ENCODE results near the gene FOXP1.

The FOXP1 gene

DNA sequence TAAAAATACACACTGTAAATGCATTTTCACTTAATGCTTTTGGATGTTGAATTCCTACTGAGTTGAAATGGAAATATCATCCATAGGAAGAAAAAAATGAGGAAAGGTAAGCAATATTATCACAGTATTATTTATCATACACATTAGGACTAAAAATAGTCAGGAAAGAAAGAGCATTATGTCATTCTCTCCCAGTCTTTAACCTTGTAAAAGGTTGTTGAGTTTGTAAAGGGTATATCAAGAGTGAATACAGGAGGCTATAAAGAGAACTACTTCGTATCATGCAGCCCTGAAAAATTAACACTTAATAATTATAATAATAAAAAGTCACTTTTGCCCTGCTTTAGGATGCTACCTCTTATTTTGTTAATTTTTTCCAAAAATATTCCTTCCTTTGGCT is 395.8 kb downstream of the FOXP1 start:
- Histone ChIP-seq H3K4me1 (ENCODE audit: insufficient read depth, low read length) (no peaks in the 10 kb centered on the region), H3K9ac (ENCODE audit: low read depth, low read length) (no peak overlapping the region)

DNA sequence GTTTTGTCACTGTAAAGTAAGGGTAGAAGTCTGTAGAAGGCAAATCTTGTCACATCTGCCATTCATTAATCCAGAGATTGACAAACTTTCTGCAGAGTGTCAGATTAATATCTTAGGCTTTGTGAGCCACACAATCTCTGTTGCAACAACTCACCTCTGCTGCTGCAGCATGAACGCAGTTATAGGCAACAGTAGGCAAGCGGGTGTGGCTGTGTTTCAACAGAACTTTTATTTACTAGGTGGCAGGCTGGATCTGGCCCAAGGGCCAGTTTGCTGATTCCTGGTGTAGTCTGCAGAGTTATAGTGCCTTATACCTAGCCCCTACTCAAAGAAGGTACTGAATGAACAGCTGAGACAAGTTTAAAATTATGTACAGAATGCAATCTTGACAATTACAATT is 396.7 kb downstream of the FOXP1 start:
- Histone ChIP-seq H3K4me1 (ENCODE audit: insufficient read depth, low read length) (no peaks in the 10 kb centered on the region), H3K9me3 (ENCODE audit: control insufficient read depth, insufficient read depth, low read length) (no peaks in the 10 kb centered on the region)

More for the DNA sequence above, 395.8 kb downstream of the FOXP1 start:
- Histone ChIP-seq H3K36me3 (ENCODE audit: insufficient read depth, low read length) (no peaks in the 10 kb centered on the region), H3K9me3 (ENCODE audit: control insufficient read depth, insufficient read depth, low read length) (no peaks in the 10 kb centered on the region)

DNA sequence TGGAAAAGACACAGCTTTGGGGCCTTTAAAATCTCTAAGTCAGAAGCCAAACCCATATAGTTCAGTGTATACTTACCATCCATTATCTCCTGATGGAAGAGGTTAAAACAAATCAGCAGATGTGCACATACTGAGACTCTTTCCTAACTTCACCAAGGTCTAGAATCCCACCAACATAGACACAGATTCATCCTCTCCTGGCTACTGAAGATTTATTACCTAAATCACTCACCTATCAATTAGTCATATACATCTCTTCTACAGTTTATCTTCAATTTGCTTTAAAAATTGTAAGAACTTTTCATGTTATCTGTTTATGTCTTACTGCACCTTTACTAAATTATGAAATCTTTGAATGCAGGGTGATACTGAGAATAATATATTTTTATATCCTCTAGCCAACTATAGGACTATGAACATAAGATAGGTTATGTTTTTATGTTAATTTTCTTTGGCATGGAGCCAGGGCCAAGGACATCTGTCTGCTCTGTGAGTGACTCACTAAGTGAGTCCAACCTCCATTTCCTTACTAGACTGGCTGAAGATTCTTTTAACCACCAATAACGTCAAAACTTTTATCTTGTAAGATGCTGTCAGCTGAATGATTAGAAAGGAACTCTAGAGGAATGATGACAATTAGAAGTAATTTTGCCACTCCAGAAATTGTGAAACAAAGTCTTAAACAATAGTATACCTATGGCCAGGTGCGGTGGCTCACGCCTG is 397.6 kb downstream of the FOXP1 start:
- H3K9ac ChIP-seq (ENCODE audit: low read depth, low read length) = no peak overlapping the region
- H3K4me1 ChIP-seq (ENCODE audit: insufficient read depth, low read length) = no peaks in the 10 kb centered on the region
- H3K9me3 ChIP-seq (ENCODE audit: control insufficient read depth, insufficient read depth, low read length) = no peaks in the 10 kb centered on the region
- H3K36me3 ChIP-seq (ENCODE audit: insufficient read depth, low read length) = no peaks in the 10 kb centered on the region

More for the DNA sequence above, 396.7 kb downstream of the FOXP1 start:
- Histone ChIP-seq H3K36me3 (ENCODE audit: insufficient read depth, low read length) (no peaks in the 10 kb centered on the region), H3K9ac (ENCODE audit: low read depth, low read length) (no peak overlapping the region)

- no peaks in the 10 kb centered on the region for H3K4me1 ChIP-seq (ENCODE audit: insufficient read depth, low read length)
- H3K9me3 ChIP-seq (ENCODE audit: control insufficient read depth, insufficient read depth, low read length) = no peaks in the 10 kb centered on the region
- H3K9ac ChIP-seq (ENCODE audit: low read depth, low read length) = no peak overlapping the region
- no peaks in the 10 kb centered on the region for H3K36me3 ChIP-seq (ENCODE audit: insufficient read depth, low read length)
Measured at GRCh38 chr3:71184252-71184651, 399.3 kb downstream of the FOXP1 start.

GRCh38 chr3:71183549-71183948 is 400.0 kb downstream of the FOXP1 start:
- H3K9ac ChIP-seq (ENCODE audit: low read depth, low read length) = no peak overlapping the region
- H3K9me3 ChIP-seq (ENCODE audit: control insufficient read depth, insufficient read depth, low read length) = no peaks in the 10 kb centered on the region
- no peaks in the 10 kb centered on the region for H3K4me1 ChIP-seq (ENCODE audit: insufficient read depth, low read length)
- no peaks in the 10 kb centered on the region for H3K36me3 ChIP-seq (ENCODE audit: insufficient read depth, low read length)

DNA sequence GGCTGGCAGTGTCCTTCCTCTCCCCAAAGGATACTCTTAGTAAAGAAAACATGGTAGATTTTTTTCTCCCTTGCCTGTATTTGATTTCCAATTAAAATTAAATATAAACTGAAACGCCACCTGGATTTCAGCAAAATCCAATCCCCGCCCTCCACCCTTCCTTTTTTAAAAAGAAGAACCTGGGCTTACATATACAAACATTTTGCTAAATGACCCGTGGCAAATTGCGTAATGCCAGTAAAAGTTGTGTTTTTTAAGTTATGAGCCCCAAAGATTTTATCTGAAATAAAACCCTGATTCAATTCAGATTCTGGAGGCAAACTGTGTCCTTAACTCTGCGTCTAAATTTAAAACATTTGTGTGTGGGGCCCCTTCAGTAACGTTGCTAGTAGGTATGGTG is 403.0 kb downstream of the FOXP1 start:
- no peak overlapping the region for H3K9ac ChIP-seq (ENCODE audit: low read depth, low read length)
- no peaks in the 10 kb centered on the region for H3K9me3 ChIP-seq (ENCODE audit: control insufficient read depth, insufficient read depth, low read length)
- no peaks in the 10 kb centered on the region; the same call in 1 of the 2 replicates for H3K4me1 ChIP-seq (ENCODE audit: insufficient read depth, low read length)

DNA sequence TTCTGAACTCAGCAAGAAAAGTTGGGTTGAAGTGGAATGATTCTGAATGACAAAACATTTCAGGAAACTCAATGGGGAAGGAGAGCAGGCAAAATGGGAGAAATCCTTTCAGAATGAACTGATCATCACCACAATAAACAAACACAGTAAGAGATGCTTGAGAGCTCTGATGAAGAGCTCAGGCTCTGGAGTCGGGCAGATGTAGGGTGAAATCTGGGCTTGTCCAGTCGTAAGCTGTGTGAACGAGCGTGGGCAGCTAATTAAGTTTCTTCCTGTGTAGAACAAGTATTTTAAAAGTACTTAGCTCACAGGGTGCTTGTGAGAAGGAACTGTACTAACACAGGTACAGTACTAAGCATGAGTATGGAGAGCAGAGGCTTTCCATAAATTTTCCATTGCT is 406.2 kb downstream of the FOXP1 start:
- no peak overlapping the region for H3K9ac ChIP-seq (ENCODE audit: low read depth, low read length)
- no peaks in the 10 kb centered on the region for H3K9me3 ChIP-seq (ENCODE audit: control insufficient read depth, insufficient read depth, low read length)
- peaks cover 10% of the 10 kb centered on the region for H3K4me1 ChIP-seq (ENCODE audit: insufficient read depth, low read length)
- H3K36me3 ChIP-seq (ENCODE audit: insufficient read depth, low read length) = no peaks in the 10 kb centered on the region

More for the DNA sequence above, 403.0 kb downstream of the FOXP1 start:
- H3K36me3 ChIP-seq (ENCODE audit: insufficient read depth, low read length) = no peaks in the 10 kb centered on the region

DNA sequence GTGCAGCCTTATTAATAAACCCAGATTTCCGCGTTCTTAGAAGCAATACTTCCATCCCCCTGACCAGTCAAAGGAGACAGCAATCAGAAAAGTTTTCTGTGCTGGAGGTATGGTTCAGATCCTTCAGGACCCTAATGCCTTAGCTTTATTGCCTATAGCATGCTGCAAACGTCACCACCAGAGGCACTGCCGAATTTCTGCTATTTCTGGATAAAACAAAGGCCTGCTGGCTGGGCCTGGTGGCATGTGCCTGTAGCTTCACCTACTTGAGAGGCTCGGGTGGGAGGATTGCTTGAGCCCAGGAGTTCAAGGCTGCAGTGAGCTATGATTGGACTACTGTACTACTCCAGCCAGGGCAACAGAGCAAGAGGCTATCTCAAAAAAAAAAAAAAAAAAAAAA is 407.2 kb downstream of the FOXP1 start:
- H3K4me1 ChIP-seq (ENCODE audit: insufficient read depth, low read length) = peaks cover 15% of the 10 kb centered on the region
- no peaks in the 10 kb centered on the region for H3K36me3 ChIP-seq (ENCODE audit: insufficient read depth, low read length)
- no peak overlapping the region for H3K9ac ChIP-seq (ENCODE audit: low read depth, low read length)
- no peaks in the 10 kb centered on the region for H3K9me3 ChIP-seq (ENCODE audit: control insufficient read depth, insufficient read depth, low read length)

DNA sequence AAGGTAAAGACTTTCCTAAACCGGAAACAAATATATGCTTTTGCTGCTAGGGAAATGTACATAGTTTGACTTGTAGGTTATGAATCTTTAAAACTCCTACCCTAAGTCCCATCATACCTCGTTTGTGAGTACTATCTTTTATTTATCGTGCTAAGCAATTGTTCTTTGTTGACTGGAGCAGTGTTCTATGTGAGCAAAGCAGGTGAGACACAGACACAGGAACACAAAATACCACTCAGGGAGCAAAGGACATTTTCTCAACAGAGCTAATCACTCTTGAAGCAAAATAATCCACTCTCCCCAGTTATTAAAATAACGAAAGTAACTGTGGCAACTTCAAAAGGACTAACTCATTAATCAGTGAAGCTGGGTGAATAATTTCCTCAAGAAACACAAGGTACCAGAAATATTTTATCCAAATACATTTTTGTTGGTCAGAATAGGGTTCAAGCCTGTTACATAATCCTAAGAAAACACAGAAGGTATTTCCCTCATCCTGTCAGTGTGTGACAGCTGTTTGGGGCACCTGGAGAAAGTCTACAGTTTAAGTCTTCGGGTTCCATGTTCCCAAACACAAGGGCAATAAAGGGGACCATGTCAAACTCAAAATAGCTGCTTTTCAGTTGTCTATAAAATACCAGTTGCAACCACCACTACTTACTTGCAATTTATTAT is 407.7 kb downstream of the FOXP1 start:
- Histone ChIP-seq H3K4me1 (ENCODE audit: insufficient read depth, low read length) (peaks cover 15% of the 10 kb centered on the region), H3K36me3 (ENCODE audit: insufficient read depth, low read length) (no peaks in the 10 kb centered on the region), H3K9me3 (ENCODE audit: control insufficient read depth, insufficient read depth, low read length) (no peaks in the 10 kb centered on the region), H3K9ac (ENCODE audit: low read depth, low read length) (no peak overlapping the region)

DNA sequence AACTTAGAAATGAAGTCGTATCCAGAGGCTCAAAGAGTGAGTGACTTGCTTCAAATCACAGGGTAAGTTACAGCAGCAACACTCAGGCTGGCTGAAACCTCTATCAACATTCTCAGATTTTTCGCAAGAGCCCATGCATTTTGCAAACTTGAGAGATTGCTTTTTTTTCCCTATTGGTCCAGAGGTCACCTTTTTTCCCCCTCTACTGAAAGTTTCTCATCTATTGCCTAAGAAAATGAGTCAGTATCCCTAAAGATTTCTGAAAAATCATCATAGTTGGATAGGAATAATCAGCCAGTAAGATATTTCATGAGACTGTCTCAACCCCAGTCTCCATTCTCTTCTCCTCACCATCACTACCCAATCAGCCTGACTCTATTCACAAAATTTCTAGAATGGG is 410.6 kb downstream of the FOXP1 start:
- no peaks in the 10 kb centered on the region for H3K9me3 ChIP-seq (ENCODE audit: control insufficient read depth, insufficient read depth, low read length)
- peaks cover 26% of the 10 kb centered on the region for H3K4me1 ChIP-seq (ENCODE audit: insufficient read depth, low read length)
- H3K36me3 ChIP-seq (ENCODE audit: insufficient read depth, low read length) = no peaks in the 10 kb centered on the region
- H3K9ac ChIP-seq (ENCODE audit: low read depth, low read length) = no peak overlapping the region

DNA sequence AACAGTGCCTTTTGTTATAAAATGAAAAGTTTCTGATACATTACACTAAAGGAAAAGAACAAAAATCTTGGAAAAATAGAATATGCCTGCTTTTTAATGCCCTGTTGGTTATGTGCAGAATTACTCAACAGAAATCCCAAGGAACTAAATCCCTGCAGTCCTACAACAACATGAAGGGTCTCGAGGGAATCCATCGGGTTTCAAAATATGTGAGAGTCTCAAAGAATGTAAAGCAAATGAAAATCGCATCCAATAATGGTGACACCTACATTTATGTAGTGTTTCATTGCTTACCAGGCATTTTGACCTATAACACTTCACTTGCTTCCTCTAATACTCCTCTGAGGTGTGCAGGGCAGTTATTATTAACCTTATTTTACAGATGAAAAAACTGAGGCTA is 411.3 kb downstream of the FOXP1 start:
- Histone ChIP-seq H3K4me1 (ENCODE audit: insufficient read depth, low read length) (peaks cover 26% of the 10 kb centered on the region), H3K9ac (ENCODE audit: low read depth, low read length) (no peak overlapping the region), H3K36me3 (ENCODE audit: insufficient read depth, low read length) (no peaks in the 10 kb centered on the region), H3K9me3 (ENCODE audit: control insufficient read depth, insufficient read depth, low read length) (no peaks in the 10 kb centered on the region)

DNA sequence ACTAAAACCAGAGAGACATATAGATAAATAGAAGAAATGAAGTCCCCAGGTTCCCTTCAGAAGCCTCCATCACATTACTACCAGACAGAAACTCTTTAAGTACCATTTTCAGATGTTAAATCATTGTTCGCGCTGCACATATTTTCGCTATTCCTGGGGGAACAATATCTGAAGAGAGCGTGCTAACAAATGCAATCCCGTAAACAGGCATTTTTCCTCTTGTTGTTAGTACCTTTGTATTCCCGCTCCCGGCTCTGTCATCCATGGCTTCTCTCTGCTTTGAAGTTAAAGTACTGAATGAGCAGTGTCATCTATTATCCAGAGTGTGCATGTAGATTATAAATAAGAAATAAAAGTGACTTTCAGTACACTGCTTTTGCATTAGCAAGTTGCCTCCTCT is 412.3 kb downstream of the FOXP1 start:
- Histone ChIP-seq H3K9ac (ENCODE audit: low read depth, low read length) (no peak overlapping the region), H3K36me3 (ENCODE audit: insufficient read depth, low read length) (no peaks in the 10 kb centered on the region), H3K9me3 (ENCODE audit: control insufficient read depth, insufficient read depth, low read length) (no peaks in the 10 kb centered on the region), H3K4me1 (ENCODE audit: insufficient read depth, low read length) (peaks cover 26% of the 10 kb centered on the region)

DNA sequence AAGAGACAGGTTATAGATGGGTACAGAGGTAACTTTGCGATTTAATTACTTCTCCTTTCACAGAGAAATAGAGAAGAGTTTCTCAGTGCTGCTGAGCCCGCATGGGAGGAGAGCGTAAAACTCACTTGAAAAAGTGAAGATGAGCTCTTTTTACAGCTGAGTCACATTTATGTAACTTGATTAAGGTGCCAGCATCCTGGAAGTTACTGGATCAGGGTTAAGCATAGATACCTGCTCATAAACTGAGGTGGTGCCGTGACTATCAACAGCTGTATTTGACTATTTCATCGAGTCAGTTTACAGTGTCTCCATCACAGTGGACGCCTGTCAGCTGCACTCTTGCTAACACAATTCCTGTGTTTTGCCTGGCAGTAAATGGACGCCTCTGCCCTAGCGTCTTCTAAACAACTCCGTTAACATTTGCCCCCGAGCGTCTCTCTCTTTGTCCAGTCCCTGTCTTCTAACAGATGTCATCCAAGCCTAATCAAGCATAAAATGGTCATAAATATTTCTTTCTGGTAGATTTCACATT is 414.6 kb downstream of the FOXP1 start:
- no peak overlapping the region for H3K9ac ChIP-seq (ENCODE audit: low read depth, low read length)
- 0 out of 2 replicates have a peak, but pooled peaks cover 3% of the 10 kb centered on the region for H3K9me3 ChIP-seq (ENCODE audit: control insufficient read depth, insufficient read depth, low read length)
- peaks cover 32% of the 10 kb centered on the region for H3K4me1 ChIP-seq (ENCODE audit: insufficient read depth, low read length)
- H3K36me3 ChIP-seq (ENCODE audit: insufficient read depth, low read length) = no peaks in the 10 kb centered on the region

- Histone ChIP-seq H3K9ac (ENCODE audit: low read depth, low read length) (no peak overlapping the region), H3K9me3 (ENCODE audit: control insufficient read depth, insufficient read depth, low read length) (0 out of 2 replicates have a peak, but pooled peaks cover 3% of the 10 kb centered on the region), H3K36me3 (ENCODE audit: insufficient read depth, low read length) (no peaks in the 10 kb centered on the region), H3K4me1 (ENCODE audit: insufficient read depth, low read length) (peaks cover 31% of the 10 kb centered on the region)
Measured at GRCh38 chr3:71168121-71168721, 415.3 kb downstream of the FOXP1 start.
